Left lung (tissue), 10 donors: ENCODE measurements around the gene SRPK2. TPM values are rescaled to one million over a fixed set of nuclear protein-coding genes. Genes with fewer than 3 reads are reported as not detected.

Experiments used
- ATAC-seq: fragments of 200-7000 bp; cut with Tn5 transposase; one replicate; pipeline ENCODE4 v1.9.1; 2020; ENCODE audit warnings: moderate library complexity
- DNase-seq, 4 donors: peaks; one replicate each; pipeline ENCODE4 v3.0.0-alpha.2; 2013 to 2020
- H3K27ac ChIP-seq, 2 donors: fragments of 200-600 bp; sonication (generic) in 1 of 2; one replicate each; pipeline versions ENCODE4 v1.5.0 to v1.8.0; 2020 to 2021
- H3K27me3 ChIP-seq, 2 donors: fragments of 200-600 bp; sonication (generic) in 1 of 2; one replicate each; pipeline versions ENCODE4 v1.5.0 to v1.8.0; 2020 to 2021
- H3K36me3 ChIP-seq, 2 donors: fragments of 200-600 bp; sonication (generic) in 1 of 2; one replicate each; pipeline versions ENCODE4 v1.5.0 to v1.8.0; 2020 to 2021
- H3K4me1 ChIP-seq, 2 donors: fragments of 200-600 bp; one replicate each; pipeline ENCODE4 v1.8.0; 2021
- H3K4me3 ChIP-seq, 2 donors: fragments of 200-600 bp; sonication (generic) in 1 of 2; one replicate each; pipeline versions ENCODE4 v1.5.0 to v1.8.0; 2020 to 2021; ENCODE audit warnings: mild to moderate bottlenecking in 1 of 2
- H3K9me3 ChIP-seq, 2 donors: fragments of 200-600 bp; sonication (generic) in 1 of 2; one replicate each; pipeline versions ENCODE4 v1.5.0 to v1.8.0; 2020 to 2021
- CTCF ChIP-seq, 2 donors: fragments of 200-600 bp; sonication (generic) in 1 of 2; IDR thresholded peaks; one replicate each; pipeline versions ENCODE4 v1.5.0 to v1.8.0; 2021; ENCODE audit warnings: antibody characterized with exemption in 2 of 2
- intact Hi-C, 2 donors: fragments of 100-400 bp; cut with DNase I; formaldehyde crosslinking; loops; one replicate each; pipeline versions ENCODE4 v1.11.2 to v1.14.2; 2022
- polyA plus RNA-seq, 6 donors: library from polyadenylated mRNA; unstranded; fragments of 120-200 nt; gene quantifications; one replicate each; pipeline ENCODE4 v1.2.1, GENCODE V29; 2013; ENCODE audit not compliant: insufficient read length in 6 of 6
- total RNA-seq, 2 donors: library from RNA; stranded (reverse); fragmentation: NEBNext Ultra II Directional; extraction: Animal tissue kit (Norgen Biotek cat#: 25700); gene quantifications; one replicate each; pipeline ENCODE4 v1.2.1, GENCODE V29; 2021
- donor health status: DM: no; HTN: yes; CAD: no.
- donor health status: DM: no; HTN: no; CAD: no.

The SRPK2 gene
- total and polyA plus RNA-seq, 8 donors = 42.9 to 63.4 (median 52.1) TPM

GRCh38 chr7:105131890-105132289 lies 256.8 kb downstream of the SRPK2 start:
- Histone ChIP-seq H3K27ac (no peak overlapping the region), H3K27me3 (no peaks in the 10 kb centered on the region), H3K4me3 (no peak overlapping the region), H3K9me3 (no peaks in the 10 kb centered on the region), H3K36me3 (peaks cover 0 to 33% of the 10 kb centered on the region in 2 donors), H3K4me1 (no peaks in the 10 kb centered on the region)
- intact Hi-C loops = no loop called here
- no peak for ATAC-seq
- DNase-seq = no peak
- TF ChIP-seq CTCF (IDR thresholded peaks at IDR 0.05) = no peak

- no peak for DNase-seq
- no peak for TF ChIP-seq CTCF (IDR thresholded peaks at IDR 0.05)
- Histone ChIP-seq H3K9me3 (no peaks in the 10 kb centered on the region), H3K36me3 (peaks cover 0 to 40% of the 10 kb centered on the region in 2 donors), H3K4me3 (no peak overlapping the region), H3K4me1 (no peaks in the 10 kb centered on the region), H3K27ac (no peak overlapping the region), H3K27me3 (no peaks in the 10 kb centered on the region)
- intact Hi-C loops = no loop called here
- ATAC-seq = no peak
These were observed 257.6 kb downstream of the SRPK2 start for GRCh38 chr7:105131033-105131656.

- no peaks in the 10 kb centered on the region for H3K27me3 ChIP-seq
- TF ChIP-seq CTCF (IDR thresholded peaks at IDR 0.05) = no peak
- intact Hi-C loops = no loop called here
- H3K4me1 ChIP-seq = no peaks in the 10 kb centered on the region
- ATAC-seq (no peak), DNase-seq (no peak)
- H3K4me3 ChIP-seq = no peak overlapping the region
- H3K9me3 ChIP-seq = no peaks in the 10 kb centered on the region
- H3K36me3 ChIP-seq = peaks cover 0 to 45% of the 10 kb centered on the region in 2 donors
- no peak overlapping the region for H3K27ac ChIP-seq
These were observed 258.1 kb downstream of the SRPK2 start for GRCh38 chr7:105130580-105130979.

GRCh38 chr7:105130048-105130447 lies 258.7 kb downstream of the SRPK2 start:
- H3K4me3 ChIP-seq = no peak overlapping the region
- no peaks in the 10 kb centered on the region for H3K27me3 ChIP-seq
- DNase-seq (no peak), ATAC-seq (no peak)
- H3K4me1 ChIP-seq = no peaks in the 10 kb centered on the region
- no peaks in the 10 kb centered on the region for H3K9me3 ChIP-seq
- H3K36me3 ChIP-seq = peaks cover 0 to 50% of the 10 kb centered on the region in 2 donors
- no peak overlapping the region for H3K27ac ChIP-seq
- intact Hi-C loops = no loop called here
- no peak for TF ChIP-seq CTCF (IDR thresholded peaks at IDR 0.05)

DNA sequence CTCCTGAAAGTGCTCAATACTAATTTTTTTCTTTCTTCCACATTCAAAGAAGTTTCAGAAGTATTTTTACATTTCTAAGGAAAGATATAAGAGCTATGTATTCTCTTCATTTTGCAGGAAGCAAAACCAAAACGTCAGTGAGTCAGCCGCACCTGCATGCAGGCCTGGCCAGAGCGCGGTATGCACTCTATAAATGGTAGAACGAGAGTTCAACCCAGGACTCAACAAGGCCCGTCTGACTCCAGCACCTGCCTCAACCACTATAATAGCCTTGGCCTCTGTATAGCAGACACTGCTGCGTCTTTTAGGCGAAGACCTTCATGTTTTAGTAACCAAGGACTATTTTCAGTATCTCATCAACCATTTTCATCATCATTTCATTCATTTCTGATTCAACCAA lies 261.5 kb downstream of the SRPK2 start:
- no peak for DNase-seq
- Histone ChIP-seq H3K4me1 (no peaks in the 10 kb centered on the region), H3K4me3 (no peak overlapping the region), H3K36me3 (peaks cover 0 to 37% of the 10 kb centered on the region in 2 donors), H3K27me3 (no peaks in the 10 kb centered on the region), H3K9me3 (no peaks in the 10 kb centered on the region), H3K27ac (no peak overlapping the region)
- no peak for ATAC-seq
- intact Hi-C loops = no loop called here
- TF ChIP-seq CTCF (IDR thresholded peaks at IDR 0.05) = no peak
